IMR-90 (cell line): ENCODE data around the gene C9orf78. TPM values are rescaled to one million over a fixed set of nuclear protein-coding genes. Genes with fewer than 3 reads are reported as not detected.

Experiments used
- ATAC-seq: fragments of 200-7000 bp; cut with Tn5 transposase; 2 replicates; pipeline ENCODE4 v1.9.1; 2020; ENCODE audit warnings: low read depth, mild to moderate bottlenecking, moderate library complexity
- BruUV-seq: library from RNA; stranded (reverse); fragments of 400-500 nt; replicated peaks from 2 replicates; lab custom pipeline; 2021; lab: Mats Ljungman, UMichigan
- CTCF ChIA-PET: fragments of 300-600 bp; formaldehyde crosslinking; extraction: SDS; loops from one replicate; lab custom pipeline; 2021; ENCODE audit warnings: antibody characterized with exemption; lab: Yijun Ruan, JAX
- POLR2A ChIA-PET: fragments of 300-600 bp; sonication (Branson Sonifier 250); formaldehyde crosslinking; loops from one replicate; lab custom pipeline; 2022; ENCODE audit warnings: antibody characterized with exemption; ENCODE audit not compliant: unreplicated experiment; lab: Charles Lee
- DNase-seq: peaks from one replicate; pipeline ENCODE4 v3.0.0; 2013
- H2AFZ ChIP-seq: replicated peaks from 2 replicates; pipeline ENCODE3; 2013; ENCODE audit warnings: low read length, mild to moderate bottlenecking; ENCODE audit not compliant: poor library complexity
- H2AK5ac ChIP-seq: 2 replicates; pipeline ENCODE4 v1.6.1; 2013; ENCODE audit warnings: low read depth, low read length, inconsistent platforms
- H2AK9ac ChIP-seq: replicated peaks from 2 replicates; pipeline ENCODE3; 2013; ENCODE audit warnings: mild to moderate bottlenecking, low read depth, low read length, moderate library complexity; ENCODE audit not compliant: poor library complexity
- H2BK120ac ChIP-seq: 2 replicates; pipeline ENCODE4 v1.6.1; 2013; ENCODE audit warnings: low read depth, low read length, inconsistent platforms
- H2BK15ac ChIP-seq: 3 replicates; pipeline ENCODE4 v1.6.1; 2013; ENCODE audit warnings: low read depth, low read length, inconsistent platforms
- H2BK20ac ChIP-seq: 2 replicates; pipeline ENCODE4 v1.6.1; 2013; ENCODE audit warnings: low read depth, mild to moderate bottlenecking, inconsistent platforms, low read length, moderate library complexity
- H2BK5ac ChIP-seq: 2 replicates; pipeline ENCODE4 v1.6.1; 2013; ENCODE audit warnings: mild to moderate bottlenecking, low read depth, low read length, inconsistent platforms; ENCODE audit not compliant: poor library complexity, severe bottlenecking
- H3K14ac ChIP-seq: replicated peaks from 2 replicates; pipeline ENCODE4 v1.6.1; 2013; ENCODE audit warnings: low read depth, low read length, inconsistent platforms
- H3K18ac ChIP-seq: 2 replicates; pipeline ENCODE4 v1.6.1; 2013; ENCODE audit warnings: low read depth, low read length, control low read depth
- H3K23ac ChIP-seq: 2 replicates; pipeline ENCODE4 v1.6.1; 2013; ENCODE audit warnings: low read depth, low read length, inconsistent platforms
- H3K27ac ChIP-seq: 2 replicates; pipeline ENCODE4 v1.5.1; 2013; ENCODE audit warnings: mild to moderate bottlenecking, control low read depth, low read length; ENCODE audit not compliant: insufficient read depth
- H3K27me3 ChIP-seq: 2 replicates; pipeline ENCODE4 v1.6.1; 2013; ENCODE audit warnings: low read length; ENCODE audit not compliant: control insufficient read depth, insufficient read depth
- H3K36me3 ChIP-seq: 2 replicates; pipeline ENCODE4 v1.6.1; 2013; ENCODE audit warnings: low read length, mixed read lengths; ENCODE audit not compliant: control insufficient read depth, insufficient read depth
- H3K4ac ChIP-seq: 2 replicates; pipeline ENCODE4 v1.6.1; 2013; ENCODE audit warnings: low read depth, low read length, inconsistent platforms
- H3K4me1 ChIP-seq: 2 replicates; pipeline ENCODE4 v1.6.1; 2013; ENCODE audit warnings: low read length, mixed read lengths; ENCODE audit not compliant: control insufficient read depth, insufficient read depth
- H3K4me2 ChIP-seq: 2 replicates; pipeline ENCODE4 v1.6.1; 2013; ENCODE audit warnings: low read depth, mild to moderate bottlenecking, control low read depth, low read length, moderate library complexity
- H3K4me3 ChIP-seq: 2 replicates; pipeline ENCODE4 v1.5.1; 2013; ENCODE audit warnings: low read depth, mild to moderate bottlenecking, control low read depth, low read length, moderate library complexity; ENCODE audit not compliant: insufficient read depth
- H3K56ac ChIP-seq: 2 replicates; pipeline ENCODE4 v1.6.1; 2013; ENCODE audit warnings: low read length, inconsistent platforms; ENCODE audit not compliant: insufficient read depth; ENCODE audit errors: extremely low read depth
- H3K79me1 ChIP-seq, 2 experiments: 2 replicates each; pipeline ENCODE4 v1.6.1; 2013; ENCODE audit warnings: low read length in 2 of 2, inconsistent platforms in 1 of 2, low read depth in 1 of 2
- H3K9ac ChIP-seq: 2 replicates; pipeline ENCODE4 v1.6.1; 2013; ENCODE audit warnings: low read depth, low read length, control low read depth
- H3K9me1 ChIP-seq: 2 replicates; pipeline ENCODE4 v1.6.1; 2013; ENCODE audit warnings: low read length, inconsistent platforms; ENCODE audit not compliant: insufficient read depth
- H3K9me3 ChIP-seq: 2 replicates; pipeline ENCODE4 v1.6.1; 2013; ENCODE audit warnings: low read length; ENCODE audit not compliant: control insufficient read depth, insufficient read depth
- H4K20me1 ChIP-seq: 2 replicates; pipeline ENCODE4 v1.6.1; 2013; ENCODE audit warnings: low read length, inconsistent platforms; ENCODE audit not compliant: insufficient read depth
- H4K5ac ChIP-seq: 2 replicates; pipeline ENCODE4 v1.6.1; 2013; ENCODE audit warnings: mild to moderate bottlenecking, low read depth, low read length, control low read depth
- H4K8ac ChIP-seq, 2 experiments: 2 replicates each; pipeline ENCODE4 v1.6.1; 2013; ENCODE audit warnings: low read depth in 2 of 2, low read length in 2 of 2, control low read depth in 1 of 2, inconsistent platforms in 1 of 2
- H4K91ac ChIP-seq: 2 replicates; pipeline ENCODE4 v1.6.1; 2013; ENCODE audit warnings: low read depth, low read length, inconsistent platforms; ENCODE audit not compliant: insufficient read depth
- RAD21 ChIP-seq: IDR thresholded peaks from 2 replicates; pipeline ENCODE4 v1.6.1; 2012; ENCODE audit warnings: low read length, improper control_type of control experiment
- WGBS, 2 experiments: methylation state at CpG; one replicate each; pipeline versions ENCODE4 v1.1.5 to v1.1.7; 2013; ENCODE audit warnings: missing lambda C conversion rate in 2 of 2; ENCODE audit not compliant: insufficient read length in 1 of 2; ENCODE audit errors: extremely low coverage in 2 of 2; 5-methylcytosine and 5-hydroxymethylcytosine counted together
- dilution Hi-C: fragments of 300-500 bp; cut with HindIII; formaldehyde crosslinking; loops from one replicate; pipeline ENCODE4 v1.14.3; 2018; ENCODE audit warnings: low sequenced_read_pairs; ENCODE audit not compliant: unreplicated experiment
- in situ Hi-C: fragments of 300-500 bp; cut with MboI; formaldehyde crosslinking; loops from 3 replicates; pipeline ENCODE4 v1.14.3; 2019; ENCODE audit warnings: low sequenced_read_pairs, inconsistent platforms, mixed read lengths
- intact Hi-C: fragments of 100-400 bp; cut with micrococcal nuclease; formaldehyde crosslinking; loops from 2 replicates; pipeline ENCODE4 v1.10.0; 2022
- polyA plus RNA-seq, 3 experiments: library from polyadenylated mRNA; depleted of rRNA; stranded (reverse); fragments of >200 nt; gene quantifications; 2 replicates each; pipeline ENCODE4 v1.2.3, GENCODE V29; 2012; ENCODE audit warnings: low replicate concordance in 1 of 3
- total RNA-seq: library from RNA; depleted of rRNA; stranded (reverse); fragments of >200 nt; gene quantifications from 2 replicates; pipeline ENCODE4 v1.2.3, GENCODE V29; 2012
- TF ChIP-seq, protein P1 (sequence below): fragments of 150-350 bp; IDR thresholded peaks from 2 replicates; pipeline ENCODE4 v1.6.1; 2017; ENCODE audit warnings: mild to moderate bottlenecking, antibody characterized with exemption, low read length, low read depth
- TF ChIP-seq, protein P2 (sequence below): conservative IDR thresholded peaks from 2 replicates; pipeline ENCODE4 v1.5.1; 2012; ENCODE audit warnings: mild to moderate bottlenecking, low read depth, low read length, improper control_type of control experiment

Gene C9orf78
- total and polyA plus RNA-seq, 2 of the 4 experiments (the other 2 are of a cell fraction) = 29.8 to 46.0 TPM

DNA sequence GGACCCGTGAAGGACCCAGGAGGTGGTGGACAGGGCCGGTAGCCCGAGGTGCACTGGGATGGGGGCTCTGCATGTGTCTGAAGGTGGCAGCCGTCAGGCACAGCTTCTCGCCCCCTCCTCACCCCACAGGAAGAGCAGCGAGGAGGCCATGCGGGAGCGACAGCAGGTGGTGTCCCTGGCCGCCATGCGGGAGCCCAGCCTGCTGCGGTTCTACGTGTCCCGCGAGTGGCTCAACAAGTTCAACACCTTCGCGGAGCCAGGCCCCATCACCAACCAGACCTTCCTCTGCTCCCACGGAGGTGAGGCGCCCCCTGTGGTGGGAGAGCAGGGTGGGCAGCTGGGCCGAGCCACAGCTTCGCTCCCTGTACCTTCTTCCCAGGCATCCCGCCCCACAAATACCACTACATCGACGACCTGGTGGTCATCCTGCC, 40.1 kb upstream of the C9orf78 start:
- peak; percentile 2; the same call in 1 of the 2 replicates for TF ChIP-seq RAD21
- TF ChIP-seq, protein P1, sequence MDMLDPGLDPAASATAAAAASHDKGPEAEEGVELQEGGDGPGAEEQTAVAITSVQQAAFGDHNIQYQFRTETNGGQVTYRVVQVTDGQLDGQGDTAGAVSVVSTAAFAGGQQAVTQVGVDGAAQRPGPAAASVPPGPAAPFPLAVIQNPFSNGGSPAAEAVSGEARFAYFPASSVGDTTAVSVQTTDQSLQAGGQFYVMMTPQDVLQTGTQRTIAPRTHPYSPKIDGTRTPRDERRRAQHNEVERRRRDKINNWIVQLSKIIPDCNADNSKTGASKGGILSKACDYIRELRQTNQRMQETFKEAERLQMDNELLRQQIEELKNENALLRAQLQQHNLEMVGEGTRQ = no peak
- TF ChIP-seq, protein P2, sequence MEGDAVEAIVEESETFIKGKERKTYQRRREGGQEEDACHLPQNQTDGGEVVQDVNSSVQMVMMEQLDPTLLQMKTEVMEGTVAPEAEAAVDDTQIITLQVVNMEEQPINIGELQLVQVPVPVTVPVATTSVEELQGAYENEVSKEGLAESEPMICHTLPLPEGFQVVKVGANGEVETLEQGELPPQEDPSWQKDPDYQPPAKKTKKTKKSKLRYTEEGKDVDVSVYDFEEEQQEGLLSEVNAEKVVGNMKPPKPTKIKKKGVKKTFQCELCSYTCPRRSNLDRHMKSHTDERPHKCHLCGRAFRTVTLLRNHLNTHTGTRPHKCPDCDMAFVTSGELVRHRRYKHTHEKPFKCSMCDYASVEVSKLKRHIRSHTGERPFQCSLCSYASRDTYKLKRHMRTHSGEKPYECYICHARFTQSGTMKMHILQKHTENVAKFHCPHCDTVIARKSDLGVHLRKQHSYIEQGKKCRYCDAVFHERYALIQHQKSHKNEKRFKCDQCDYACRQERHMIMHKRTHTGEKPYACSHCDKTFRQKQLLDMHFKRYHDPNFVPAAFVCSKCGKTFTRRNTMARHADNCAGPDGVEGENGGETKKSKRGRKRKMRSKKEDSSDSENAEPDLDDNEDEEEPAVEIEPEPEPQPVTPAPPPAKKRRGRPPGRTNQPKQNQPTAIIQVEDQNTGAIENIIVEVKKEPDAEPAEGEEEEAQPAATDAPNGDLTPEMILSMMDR = 0 out of 2 replicates have a peak, but pooled peaks have one; percentile 7
- H3K9ac ChIP-seq = no peak overlapping the region
- no peak overlapping the region for H4K5ac ChIP-seq
- no CpG with 5 or more reads among the region's 23 CpGs for WGBS, 2 experiments
- no peak overlapping the region for H3K14ac ChIP-seq
- H2AK5ac ChIP-seq = no peak overlapping the region
- H4K91ac ChIP-seq = no peak overlapping the region
- no peaks in the 10 kb centered on the region for H3K4me1 ChIP-seq
- no peak overlapping the region for H3K18ac ChIP-seq
- no peak overlapping the region for H2BK120ac ChIP-seq
- H3K56ac ChIP-seq = no peak overlapping the region
- H3K79me1 ChIP-seq = no peaks in the 10 kb centered on the region
- intact Hi-C loops (no loop called here), dilution Hi-C loops (no loop called here), in situ Hi-C loops (loop anchor here (25.0 kb wide), 1 partner anchor 187 kb away; the partner anchor contains the start of gene GPR107)
- no peak overlapping the region for H4K8ac ChIP-seq
- peak overlapping the region; percentile 42 for H2AK9ac ChIP-seq
- peaks cover 40% of the 10 kb centered on the region for H3K36me3 ChIP-seq
- peaks cover 3% of the 10 kb centered on the region; the same call in 1 of the 2 replicates for H3K9me1 ChIP-seq
- no peak overlapping the region for H3K4me2 ChIP-seq
- no peak overlapping the region for H2BK20ac ChIP-seq
- H3K23ac ChIP-seq = no peak overlapping the region
- H2BK15ac ChIP-seq = no peak overlapping the region
- no peaks in the 10 kb centered on the region for H4K20me1 ChIP-seq
- H2BK5ac ChIP-seq = no peak overlapping the region
- no peak overlapping the region for H3K4me3 ChIP-seq
- CTCF ChIA-PET = no interaction called here
- no peaks in the 10 kb centered on the region for H3K27me3 ChIP-seq
- DNase-seq = no peak
- BruUV-seq = no TSS peak
- H3K9me3 ChIP-seq = no peaks in the 10 kb centered on the region
- no peak overlapping the region for H3K4ac ChIP-seq
- no peak overlapping the region for H2AFZ ChIP-seq
- no peak for ATAC-seq
- H3K27ac ChIP-seq = no peak overlapping the region
- POLR2A ChIA-PET = no interaction called here
